ENCODE measurements around the gene BUB1.

DNA sequence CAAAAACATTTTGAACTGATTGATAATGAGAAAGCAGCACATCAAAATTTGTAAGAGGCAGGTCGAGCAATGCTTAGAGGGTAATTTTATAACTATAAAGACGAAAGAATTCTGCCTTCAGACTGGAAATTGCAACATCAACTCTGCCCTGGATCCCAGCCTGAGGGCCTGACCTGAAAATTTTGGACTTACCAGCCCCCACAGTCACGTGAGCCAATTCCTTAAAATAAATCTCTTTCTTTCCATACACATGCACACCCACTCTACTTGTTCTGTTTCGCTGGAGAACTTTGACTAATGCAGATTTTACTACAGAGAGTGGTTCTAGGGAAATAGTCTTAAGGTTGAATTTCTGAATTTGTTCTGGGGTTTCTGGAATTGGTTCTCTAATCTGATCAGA, 39.9 kb upstream of the BUB1 start:
- TF ChIP-seq, protein P1, sequence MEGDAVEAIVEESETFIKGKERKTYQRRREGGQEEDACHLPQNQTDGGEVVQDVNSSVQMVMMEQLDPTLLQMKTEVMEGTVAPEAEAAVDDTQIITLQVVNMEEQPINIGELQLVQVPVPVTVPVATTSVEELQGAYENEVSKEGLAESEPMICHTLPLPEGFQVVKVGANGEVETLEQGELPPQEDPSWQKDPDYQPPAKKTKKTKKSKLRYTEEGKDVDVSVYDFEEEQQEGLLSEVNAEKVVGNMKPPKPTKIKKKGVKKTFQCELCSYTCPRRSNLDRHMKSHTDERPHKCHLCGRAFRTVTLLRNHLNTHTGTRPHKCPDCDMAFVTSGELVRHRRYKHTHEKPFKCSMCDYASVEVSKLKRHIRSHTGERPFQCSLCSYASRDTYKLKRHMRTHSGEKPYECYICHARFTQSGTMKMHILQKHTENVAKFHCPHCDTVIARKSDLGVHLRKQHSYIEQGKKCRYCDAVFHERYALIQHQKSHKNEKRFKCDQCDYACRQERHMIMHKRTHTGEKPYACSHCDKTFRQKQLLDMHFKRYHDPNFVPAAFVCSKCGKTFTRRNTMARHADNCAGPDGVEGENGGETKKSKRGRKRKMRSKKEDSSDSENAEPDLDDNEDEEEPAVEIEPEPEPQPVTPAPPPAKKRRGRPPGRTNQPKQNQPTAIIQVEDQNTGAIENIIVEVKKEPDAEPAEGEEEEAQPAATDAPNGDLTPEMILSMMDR (IDR thresholded peaks at IDR 0.05), result no peak
- no peak for TF ChIP-seq POLR2A (IDR thresholded peaks at IDR 0.05)
